Stimulated activated CD4-positive, alpha-beta T cell treated with anti-CD3 and anti-CD28 coated beads, Interleukin-12 subunit alpha, Interleukin-12 subunit beta, amount 100 ng/mL, for 24 hours (primary cell): Measurements from ENCODE around the gene RIPOR3.
"Not testable (repeated sequence)": the region's sequence is repeated elsewhere in the genome, so short reads cannot be mapped to it uniquely, and the experiment has no call there.

Experiments used
- DNase-seq, 2 experiments: peaks; one replicate each; pipeline ENCODE4 v3.0.0-alpha.2; 2020; ENCODE audit warnings: low read depth in 2 of 2

Gene RIPOR3

DNA sequence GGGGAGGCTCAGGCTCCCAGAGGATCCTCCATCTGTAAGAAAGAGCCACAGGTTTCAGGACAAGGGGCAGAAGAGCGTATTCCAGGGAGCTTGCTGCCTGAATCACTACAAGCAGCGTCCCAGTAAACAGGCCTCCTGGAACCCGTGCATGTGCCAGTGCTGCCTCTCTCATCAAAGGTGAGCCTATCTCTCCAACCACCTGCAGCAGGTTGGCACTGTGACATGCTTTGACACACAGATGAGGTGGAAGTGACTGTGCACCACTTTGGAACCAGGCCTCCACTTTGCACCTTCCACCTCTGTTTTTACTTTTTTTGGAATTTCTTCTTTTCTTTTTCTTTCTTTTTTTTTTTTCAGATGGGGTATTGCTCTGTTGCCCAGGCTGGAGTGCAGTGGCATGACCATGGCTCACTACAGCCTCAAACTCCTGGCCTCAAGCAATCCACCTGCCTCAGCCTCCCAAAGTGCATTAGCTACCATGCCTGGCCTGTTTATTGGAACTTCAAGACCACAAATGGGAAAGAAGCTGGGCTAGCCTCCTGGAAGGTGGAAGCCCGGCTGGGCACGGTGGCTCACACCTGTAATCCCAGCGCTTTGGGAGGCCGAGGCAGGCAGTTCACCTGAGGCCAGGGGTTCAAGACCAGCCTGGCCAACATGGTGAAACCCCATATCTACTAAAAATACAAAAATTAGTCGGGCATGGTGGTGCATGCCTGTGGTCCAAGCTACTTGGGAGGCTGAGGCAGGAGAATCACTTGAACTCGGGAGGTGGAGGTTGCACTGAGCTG is 12.5 kb upstream of the RIPOR3 start:
- DNase-seq = not testable (repeated sequence)

DNA sequence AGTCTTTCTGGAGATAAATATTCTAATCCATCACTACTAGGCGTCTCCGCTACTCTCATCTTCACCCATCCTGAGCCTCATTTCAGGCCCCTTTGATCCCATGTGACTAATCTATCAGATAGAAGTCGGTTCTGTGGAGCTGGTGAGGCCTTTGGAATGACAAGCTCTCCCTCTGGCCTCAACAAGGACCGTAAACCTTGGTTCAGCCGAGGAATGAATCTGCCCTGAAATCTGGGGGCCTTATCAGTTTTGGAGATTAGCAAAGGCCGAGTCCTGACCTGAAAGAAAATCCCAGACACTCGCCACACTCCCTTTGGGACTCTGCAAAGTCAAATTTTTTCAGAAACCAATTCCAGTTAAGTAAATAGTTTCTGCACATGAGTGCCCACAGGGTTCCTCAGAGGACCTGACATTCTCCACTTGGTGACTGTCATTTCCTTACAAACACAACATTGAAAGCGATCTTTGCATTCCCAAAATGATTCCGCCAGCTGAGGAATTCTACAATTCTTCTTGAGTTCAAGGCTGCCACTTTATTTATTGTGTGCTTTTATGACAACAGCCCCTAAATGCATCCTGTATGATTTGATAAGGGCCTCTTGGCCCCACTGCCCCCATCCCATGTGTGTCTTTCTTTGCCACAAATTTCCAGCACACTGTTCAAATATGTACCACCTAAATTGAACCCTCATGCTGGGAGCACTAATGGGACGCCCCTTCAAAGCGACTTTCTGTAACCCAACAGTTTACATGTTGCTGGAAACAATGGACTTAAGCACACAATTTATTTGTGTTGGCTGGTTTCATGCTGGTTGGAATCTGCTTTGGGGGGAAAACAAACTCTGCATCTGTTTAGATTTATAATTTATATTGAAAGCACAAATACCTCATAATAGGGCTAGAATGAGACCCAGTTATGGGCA is 10.0 kb upstream of the RIPOR3 start:
- DNase-seq = no peak

DNA sequence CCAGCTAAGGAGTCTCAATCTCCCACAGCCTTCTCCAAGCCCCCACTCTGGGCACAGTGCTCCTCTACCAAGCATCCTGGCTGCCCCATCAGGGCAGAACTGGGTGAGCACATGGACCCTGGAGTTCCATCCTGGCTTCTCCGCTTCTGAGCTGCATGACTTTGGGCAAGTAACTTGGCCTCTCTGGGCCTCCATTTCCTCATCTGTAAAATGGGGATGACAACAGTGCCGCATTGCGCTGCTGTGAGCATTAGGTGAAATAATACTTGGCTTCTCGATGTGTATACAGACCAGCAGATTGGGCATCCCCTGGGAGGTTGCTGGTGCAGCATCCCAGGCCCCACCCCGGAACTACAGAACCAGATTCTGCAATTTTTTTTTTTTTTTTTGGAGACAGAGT is 8.3 kb upstream of the RIPOR3 start:
- no peak for DNase-seq

DNA sequence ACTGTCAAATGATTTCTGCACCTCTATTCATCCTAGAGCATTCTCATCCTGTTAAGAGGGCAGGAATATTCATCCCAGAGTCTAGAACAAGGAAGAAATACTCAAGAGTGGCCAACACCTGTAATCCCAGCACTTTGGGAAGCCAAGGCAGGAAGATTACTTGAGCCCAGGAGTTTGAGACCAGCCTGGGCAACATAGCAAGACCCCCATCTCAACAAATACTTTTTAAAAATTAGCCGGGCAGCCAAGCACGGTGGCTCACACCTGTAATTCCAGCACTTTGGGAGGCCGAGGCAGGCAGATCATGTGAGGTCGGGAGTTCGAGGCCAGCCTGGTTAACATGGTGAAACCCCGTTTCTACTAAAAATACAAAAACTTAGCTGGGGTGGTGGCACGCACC is 6.9 kb upstream of the RIPOR3 start:
- DNase-seq = not testable (repeated sequence)

DNA sequence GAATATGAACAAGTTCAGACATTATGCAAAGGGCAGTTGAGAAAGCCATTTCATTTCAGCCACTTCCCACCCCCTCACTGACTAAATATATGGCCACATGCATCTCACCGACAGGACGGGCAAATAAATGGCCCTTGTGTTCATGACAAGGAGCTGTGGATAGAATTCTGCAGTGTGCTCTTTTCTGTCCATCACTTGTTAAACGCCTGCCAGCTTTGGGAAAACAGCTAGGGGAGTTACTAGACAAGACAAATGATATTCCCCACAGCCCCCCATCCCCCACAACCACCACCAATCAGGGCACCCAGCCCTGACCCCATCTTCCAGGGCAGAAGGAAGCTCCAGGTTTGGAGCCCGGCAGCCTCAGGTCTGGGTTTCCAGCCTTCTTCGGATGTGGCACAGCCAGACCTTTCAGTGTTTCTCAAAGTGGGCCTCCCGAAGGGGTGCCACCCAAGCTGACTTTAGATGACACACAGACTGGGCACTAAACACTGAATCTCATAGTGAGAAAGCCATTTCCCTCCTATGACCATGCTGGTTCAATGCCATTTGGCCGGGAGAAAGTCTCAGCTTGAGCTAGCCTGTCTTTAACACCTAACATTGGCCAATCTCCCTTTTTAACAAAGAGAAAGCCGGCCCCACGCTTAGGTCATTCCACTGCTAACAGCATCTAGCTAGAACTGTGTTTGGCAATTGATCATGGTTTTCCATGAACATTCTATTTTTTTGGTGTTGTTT is 4.0 kb upstream of the RIPOR3 start:
- DNase-seq = no peak

DNA sequence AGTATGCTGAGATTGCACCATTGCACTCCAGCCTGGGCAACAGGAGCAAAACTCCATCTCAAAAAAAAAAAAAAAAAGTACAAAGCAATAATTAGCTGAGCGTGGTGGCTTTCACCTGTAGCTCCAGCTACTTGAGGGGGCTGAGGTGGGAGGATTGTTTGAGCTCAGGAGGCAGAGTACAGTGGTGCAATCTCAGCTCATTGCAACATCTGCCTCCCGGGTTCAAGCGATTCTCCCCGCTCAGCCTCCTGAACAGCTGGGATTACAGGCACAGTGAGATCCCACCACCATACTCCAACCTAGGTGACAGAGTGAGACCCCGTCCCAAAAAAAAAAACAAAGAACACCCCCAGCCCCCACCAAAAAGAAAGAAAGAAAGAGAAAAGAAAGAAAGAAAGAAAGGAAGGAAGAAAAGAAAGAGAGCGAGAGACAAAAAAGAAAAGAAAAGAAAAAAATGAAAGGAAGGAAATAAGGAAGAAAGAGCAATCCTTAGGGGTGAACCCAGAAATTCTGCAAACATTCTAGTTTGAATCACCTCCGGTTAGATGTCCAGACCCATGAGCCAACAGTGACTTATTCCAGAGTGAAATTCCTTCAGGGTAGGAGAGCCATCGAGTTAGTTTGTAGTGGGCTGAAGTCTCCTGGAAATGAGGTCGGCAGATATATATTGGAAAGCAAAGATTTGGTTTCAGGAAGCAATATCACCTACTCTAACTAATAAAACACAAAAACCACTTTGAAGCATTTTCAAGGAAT is 3.2 kb upstream of the RIPOR3 start:
- DNase-seq = no peak

DNA sequence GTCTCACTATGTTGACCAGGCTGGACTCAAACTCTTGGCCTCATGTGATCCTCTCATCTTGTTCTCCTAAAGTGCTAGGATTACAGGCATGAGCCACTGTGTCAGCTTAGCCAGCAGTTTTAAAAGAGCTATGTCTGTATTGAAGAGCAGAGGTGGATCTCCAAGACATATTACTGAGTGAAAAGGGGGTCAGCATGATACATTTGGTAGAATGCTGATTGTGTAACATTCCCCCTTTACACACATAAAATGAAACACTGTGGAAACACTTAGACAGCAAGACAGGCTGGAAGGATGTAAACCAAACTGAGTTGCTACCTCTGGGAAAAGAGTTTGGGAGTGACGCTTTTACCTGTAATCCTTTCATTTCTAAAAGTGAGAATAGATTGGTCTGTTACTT is 1.7 kb upstream of the RIPOR3 start:
- DNase-seq = no peak

DNA sequence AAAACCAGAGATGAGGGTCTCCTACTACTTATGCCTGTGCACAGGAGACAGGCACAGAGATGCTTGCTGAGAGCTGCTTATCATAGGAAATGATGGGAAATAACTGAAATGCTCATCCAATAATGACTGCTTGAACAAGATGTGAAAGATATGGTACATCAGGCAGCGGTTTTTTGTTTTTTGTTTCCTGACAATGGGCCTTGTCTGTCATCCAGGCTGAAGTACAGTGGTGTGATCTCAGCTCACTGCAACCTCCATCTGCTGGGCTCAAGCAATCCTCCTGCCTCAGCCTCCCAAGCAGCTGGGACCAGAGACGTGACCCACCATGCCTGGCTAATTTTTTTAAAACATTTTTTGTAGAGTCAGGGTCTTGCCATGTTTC is 1.2 kb upstream of the RIPOR3 start:
- no peak for DNase-seq

DNA sequence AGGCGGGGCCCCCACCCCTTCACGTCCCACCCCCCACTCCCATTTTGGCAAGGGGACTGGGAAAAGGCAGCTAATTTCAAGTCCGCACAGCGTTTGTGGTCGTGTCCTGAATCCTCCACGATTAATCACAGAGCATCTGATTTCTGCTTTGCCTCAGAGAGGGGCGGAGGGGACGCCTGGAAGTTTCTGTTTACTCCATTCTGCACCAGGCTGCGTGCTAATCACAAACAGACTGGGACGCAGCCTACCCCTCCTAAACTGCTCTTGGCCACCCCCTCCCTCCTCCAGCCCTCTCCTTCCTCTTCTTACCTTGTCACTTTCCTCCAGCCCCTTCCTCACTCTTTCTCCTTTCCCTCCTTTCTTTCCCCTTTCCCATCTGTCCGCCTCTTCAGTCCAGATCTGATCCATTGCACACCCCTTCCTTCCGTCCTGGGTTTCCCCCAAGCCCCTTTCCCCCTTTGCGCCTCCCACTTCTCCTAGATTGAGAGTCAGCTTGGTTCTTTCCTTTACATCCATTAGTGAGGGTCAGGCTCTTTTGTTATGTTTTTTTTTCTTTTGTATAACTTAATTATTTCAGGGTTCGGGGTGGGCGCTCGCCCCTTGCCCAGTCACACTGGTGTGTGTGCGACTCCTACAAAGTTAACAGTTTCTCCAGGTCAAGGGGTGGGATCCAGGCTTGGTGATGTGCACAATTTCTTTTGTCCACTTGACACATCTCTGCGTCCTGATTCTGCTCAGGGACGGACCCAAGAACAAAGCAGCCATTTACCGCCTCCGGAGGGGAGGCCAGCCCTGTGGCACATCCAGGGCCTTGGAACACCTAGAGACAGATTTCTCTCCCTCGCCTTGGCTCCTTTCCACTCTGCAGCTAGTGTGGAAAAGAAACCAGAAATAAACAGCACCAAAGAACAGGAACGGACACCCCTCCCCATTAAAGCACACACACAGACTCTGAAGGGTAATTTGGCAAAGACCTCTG is 520 bp upstream of the RIPOR3 start:
- no peak for DNase-seq

DNA sequence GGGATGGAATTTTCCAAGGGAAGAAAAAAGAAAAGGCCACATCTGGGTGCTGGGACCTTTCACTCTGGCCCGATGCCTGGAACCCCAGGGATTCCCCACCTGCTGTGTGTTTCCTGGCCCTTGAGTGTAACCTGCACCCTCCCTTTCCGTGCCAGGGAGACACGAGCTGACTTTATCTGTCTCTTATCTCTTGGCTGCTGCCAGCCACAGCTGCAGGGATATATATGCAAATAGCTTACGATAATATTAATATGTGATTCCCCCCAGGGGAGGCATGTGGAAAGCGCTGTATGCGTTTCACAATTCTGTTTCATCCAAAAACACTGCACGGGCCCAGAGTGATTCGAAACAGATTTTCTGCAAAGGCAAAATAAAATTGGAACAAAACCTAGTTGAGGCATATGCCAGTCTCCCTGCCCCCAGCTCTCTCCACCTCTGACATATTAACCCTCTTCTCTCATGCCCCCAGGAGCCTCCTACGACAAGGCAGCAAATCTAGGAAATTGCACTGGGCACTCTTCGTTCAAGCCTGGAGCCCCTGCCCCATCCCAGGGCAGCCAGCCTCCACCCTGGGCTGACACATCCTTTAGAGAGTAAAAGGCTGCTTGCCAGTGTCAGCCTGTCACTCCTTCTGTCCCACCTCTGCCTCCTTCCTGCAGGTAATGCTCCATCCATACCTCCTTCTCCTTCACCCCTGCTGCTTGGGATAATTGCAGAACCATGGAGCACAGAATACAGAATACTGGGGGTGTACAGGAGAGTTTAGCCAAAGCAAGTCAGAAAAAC is 1.3 kb downstream of the RIPOR3 start:
- no peak for DNase-seq

DNA sequence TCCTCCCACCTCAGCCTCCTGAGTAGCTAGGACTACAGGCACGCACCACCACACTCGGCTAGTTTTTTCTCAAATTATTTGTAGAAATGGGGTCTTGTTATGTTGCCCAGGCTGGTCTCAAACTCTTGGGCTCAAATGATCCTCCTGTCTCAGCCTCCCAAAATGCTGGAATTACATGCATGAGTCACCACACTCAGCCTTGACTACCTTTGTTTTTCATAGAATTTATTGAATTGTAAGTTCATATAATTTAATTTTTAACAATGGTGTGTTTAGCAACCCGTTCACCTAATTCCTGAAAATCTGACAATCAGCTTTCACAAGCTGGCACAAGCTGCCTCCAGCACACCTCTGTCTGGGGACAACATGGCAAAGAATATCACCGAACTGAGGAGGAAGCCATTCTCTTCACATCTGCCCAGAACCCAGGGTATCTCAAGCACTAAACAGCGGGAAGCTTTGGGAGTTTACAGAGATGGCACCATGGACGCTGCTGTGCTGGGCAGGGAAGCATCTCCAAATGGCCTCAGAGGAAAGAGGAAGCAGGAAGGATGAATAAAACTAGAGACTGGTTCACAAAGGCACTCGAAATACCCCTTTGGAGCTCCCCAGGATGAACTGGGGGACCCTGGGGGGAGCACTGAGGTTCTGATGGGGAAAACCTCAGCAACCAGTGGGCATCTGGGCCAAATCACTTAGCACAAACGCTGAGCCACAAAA is 2.9 kb downstream of the RIPOR3 start:
- no peak for DNase-seq

DNA sequence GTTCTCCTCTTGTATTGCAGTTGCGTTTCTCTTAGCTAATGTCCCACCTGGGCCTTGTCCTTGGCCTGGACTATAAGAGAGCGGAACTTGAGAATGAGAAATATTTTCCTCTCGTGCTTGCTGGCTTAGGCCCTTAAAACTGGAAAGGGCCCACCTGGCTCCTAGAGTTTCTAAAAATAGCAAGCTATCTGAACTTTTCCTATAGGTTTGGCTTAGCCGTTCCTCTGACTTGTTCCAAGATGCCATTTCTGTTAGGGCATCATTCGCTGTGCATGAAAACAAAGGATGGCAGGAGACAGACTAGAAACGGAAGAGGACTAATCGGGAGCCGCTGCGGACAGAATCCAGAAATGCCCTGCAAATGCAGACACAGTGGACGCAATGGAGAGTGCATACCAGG is 4.5 kb downstream of the RIPOR3 start:
- DNase-seq = no peak

DNA sequence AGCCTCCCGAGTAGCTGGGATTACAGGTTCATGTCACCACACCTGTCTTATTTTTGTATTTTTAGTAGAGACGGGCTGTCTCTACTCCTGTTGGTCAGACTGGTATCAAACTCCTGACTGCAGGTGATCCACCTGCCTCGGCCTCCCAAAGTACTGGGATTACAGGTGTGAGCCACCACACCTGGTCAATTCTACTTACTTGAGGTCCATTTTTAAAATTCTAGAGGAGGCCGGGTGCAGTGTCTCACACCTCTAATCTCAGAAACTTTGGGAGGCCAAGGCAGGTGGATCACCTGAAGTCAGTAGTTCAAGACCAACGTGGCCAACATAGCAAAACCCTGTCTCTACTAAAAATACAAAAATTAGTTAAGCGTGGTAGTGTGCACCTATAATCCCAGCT is 7.8 kb downstream of the RIPOR3 start:
- no peak for DNase-seq

DNA sequence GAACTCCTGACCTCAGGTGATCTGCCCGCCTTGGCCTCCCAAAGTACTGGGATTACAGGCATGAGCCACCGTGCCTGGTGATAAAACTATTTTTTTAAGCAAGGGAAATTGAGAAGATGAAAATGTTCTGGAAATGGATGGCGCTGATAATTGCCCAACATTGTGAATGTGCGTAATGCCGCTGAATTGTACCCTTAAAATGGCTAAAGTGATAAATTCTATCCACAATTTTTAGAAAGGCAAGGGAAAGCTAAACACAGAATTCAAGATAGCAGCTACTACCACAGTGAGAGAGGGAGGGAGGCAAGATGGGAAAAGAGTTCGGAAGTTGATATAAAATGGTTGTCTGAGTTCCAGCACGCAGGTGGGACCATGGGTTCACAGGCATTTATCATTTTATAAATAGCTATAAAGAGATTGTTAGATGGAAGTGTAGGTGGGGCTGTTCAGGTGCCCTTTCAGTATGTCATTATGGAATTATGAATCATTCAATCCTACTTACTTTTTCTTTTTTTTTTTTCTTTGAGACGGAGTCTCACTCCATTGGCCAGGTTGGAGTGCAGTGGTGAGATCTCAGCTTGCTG is 8.3 kb downstream of the RIPOR3 start:
- no peak for DNase-seq

DNA sequence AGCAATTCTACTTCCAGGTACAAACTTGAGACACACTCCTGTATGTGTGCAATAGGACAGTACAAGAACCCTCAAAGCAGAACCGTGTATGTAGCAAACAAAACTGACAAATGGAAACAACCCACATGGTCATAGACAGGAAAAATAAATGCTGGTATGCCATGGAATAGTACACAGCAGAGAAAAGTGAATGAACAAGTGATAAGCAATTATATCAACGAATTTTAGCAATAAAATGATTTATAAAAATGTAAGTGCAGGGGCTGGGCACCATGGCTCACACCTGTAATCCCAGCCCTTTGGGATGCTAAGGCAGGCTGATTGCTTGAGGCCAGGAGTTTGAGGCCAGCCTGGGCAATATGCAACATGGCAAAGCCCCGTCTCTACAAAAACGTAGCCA is 9.3 kb downstream of the RIPOR3 start:
- no peak for DNase-seq

DNA sequence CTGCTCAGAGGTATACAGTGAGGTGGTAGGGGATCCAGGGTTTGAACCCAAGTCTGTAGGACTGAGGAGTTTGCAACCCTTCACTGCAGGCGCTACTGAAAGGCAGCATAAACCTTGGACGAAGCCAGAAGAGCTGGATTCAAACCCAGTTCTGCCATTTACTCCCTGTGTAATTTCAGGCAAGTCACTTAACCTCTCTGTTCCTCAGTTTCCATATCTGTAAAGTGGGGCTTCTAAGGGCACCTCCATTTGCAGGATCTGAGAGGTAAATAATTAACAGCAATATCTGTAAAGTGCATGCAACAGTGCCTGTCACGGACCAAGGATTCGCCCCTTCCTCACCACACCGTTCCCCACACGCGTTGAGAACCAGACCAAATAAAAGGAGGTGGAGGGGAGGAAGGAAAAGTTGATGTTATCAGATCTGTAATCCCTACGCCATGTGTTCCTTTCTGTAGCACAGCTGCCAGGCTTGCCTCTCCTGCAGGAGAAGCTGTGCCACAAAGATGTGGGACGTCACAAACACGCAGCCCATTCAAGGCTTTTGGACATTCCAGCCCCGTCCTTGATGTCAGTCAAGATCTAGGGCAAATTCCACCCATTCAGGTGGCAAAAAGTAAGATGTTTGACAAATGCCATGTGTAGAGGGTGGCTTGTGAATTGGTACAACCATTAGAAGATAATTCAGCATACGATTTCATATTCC is 9.8 kb downstream of the RIPOR3 start:
- no peak for DNase-seq

DNA sequence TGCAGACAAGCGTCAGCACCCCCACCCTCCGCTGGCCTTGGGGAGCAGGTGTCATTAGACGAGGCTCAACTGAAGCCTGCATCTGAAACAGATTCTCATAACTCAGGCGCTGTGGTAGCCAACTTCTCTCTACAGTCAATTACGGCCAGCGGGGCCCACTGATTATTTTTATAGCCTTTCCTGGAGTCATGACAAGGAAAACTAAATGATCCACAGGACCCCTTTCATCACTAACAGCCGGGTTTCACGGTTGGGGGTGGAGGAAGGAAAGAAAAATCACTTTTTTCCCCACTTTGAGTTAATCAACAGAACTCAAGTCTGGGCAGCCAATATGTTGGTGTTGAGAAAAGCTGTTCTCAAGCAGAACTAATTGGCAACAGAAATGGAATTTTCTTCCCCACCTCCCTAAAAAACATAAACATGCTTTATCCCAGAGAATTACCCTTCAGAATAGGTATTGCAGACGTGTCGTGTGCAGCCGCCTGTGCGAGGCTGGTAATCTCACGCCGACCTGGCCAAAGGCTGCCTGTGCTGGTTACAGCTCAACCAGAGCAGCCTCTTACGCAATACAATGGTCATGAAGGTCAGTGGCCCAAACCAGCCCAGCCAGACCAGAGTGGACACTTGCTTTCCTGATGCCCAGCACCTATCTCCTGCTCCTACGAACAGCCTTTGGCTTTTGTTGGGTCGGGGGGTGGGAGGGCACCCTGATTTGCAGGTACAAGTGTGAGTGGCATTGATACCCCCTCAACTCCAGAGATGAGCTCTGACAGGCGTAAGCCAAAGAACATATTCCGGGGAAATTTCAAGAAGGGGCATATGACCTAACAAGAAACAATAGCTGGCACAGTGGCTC is 11.0 kb downstream of the RIPOR3 start:
- DNase-seq = no peak
